Mucosa of descending colon (tissue), 3 donors: Measurements from ENCODE around the gene TEX50. TPM values are rescaled to one million over a fixed set of nuclear protein-coding genes. Genes with fewer than 3 reads are reported as not detected.
"Not testable (repeated sequence)": the region's sequence is repeated elsewhere in the genome, so short reads cannot be mapped to it uniquely, and the experiment has no call there.

ENCODE experiments used
- ATAC-seq: fragments of 200-7000 bp; cut with Tn5 transposase; one replicate; pipeline ENCODE4 v1.9.1; 2020; ENCODE audit warnings: mild to moderate bottlenecking, moderate library complexity
- DNase-seq, 3 donors: peaks; one replicate each; pipeline ENCODE4 v3.0.0-alpha.2; 2020
- H3K36me3 ChIP-seq: fragments of 200-600 bp; one replicate; pipeline ENCODE4 v1.8.0; 2021; ENCODE audit warnings: low read depth, mild to moderate bottlenecking
- H3K4me1 ChIP-seq: fragments of 200-600 bp; one replicate; pipeline ENCODE4 v1.8.0; 2021; ENCODE audit warnings: low read depth, mild to moderate bottlenecking
- H3K4me3 ChIP-seq: fragments of 200-600 bp; one replicate; pipeline ENCODE4 v1.8.0; 2021; ENCODE audit warnings: mild to moderate bottlenecking
- H3K9me3 ChIP-seq: fragments of 200-600 bp; one replicate; pipeline ENCODE4 v1.8.0; 2021; ENCODE audit warnings: mild to moderate bottlenecking
- intact Hi-C, 2 donors: fragments of 100-400 bp; cut with DNase I in 1 of 2; cut with micrococcal nuclease in 1 of 2; formaldehyde crosslinking; loops; one replicate each; pipeline versions ENCODE4 v1.11.0 to v1.11.1; 2022; cut with DNase I, micrococcal nuclease
- total RNA-seq, 3 donors: library from RNA; stranded (reverse); fragmentation: NEBNext Ultra II Directional in 2 of 3; extraction: Animal tissue kit (Norgen Biotek cat#: 25700) in 2 of 3; gene quantifications; one replicate each; pipeline versions ENCODE4 v1.2.1 to v1.2.4, GENCODE V29; 2021 to 2023
- TF ChIP-seq, protein P1 (sequence below): fragments of 200-600 bp; IDR thresholded peaks from one replicate; pipeline ENCODE4 v1.8.0; 2022; ENCODE audit warnings: antibody characterized with exemption, mild to moderate bottlenecking
- donor health status: DM: no; HTN: no; CAD: no; lungs with moderate emphysema.
- donor health status: DM: no; HTN: no; CAD: no.
- donor health status: DM: no; HTN: yes; CAD: no.

The TEX50 gene
- total RNA-seq, 3 donors from 2014 or later = not detected

DNA sequence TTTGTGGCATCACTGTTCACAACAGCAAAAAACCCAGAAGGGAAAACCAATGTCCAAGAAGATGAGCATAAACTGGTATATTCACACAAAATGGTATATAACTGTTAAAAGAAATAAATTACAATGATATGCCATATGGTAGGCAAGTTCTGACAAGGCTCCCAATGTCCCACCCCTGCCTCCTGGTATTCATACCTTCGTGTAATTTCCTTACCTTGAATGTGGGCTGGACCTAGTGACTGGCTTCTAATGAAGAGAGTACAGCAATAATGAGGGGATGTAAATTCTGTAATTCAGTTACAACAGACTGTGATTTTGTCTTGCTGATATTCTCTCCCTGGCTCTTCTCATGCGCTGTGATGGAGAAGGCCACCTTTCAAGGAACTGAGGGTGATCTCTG lies 25.2 kb downstream of the TEX50 start:
- Histone ChIP-seq H3K4me1 (no peaks in the 10 kb centered on the region), H3K9me3 (peaks cover 4% of the 10 kb centered on the region), H3K4me3 (no peak overlapping the region), H3K36me3 (no peaks in the 10 kb centered on the region)
- ATAC-seq = no peak
- intact Hi-C loops = no loop called here
- TF ChIP-seq, protein P1, sequence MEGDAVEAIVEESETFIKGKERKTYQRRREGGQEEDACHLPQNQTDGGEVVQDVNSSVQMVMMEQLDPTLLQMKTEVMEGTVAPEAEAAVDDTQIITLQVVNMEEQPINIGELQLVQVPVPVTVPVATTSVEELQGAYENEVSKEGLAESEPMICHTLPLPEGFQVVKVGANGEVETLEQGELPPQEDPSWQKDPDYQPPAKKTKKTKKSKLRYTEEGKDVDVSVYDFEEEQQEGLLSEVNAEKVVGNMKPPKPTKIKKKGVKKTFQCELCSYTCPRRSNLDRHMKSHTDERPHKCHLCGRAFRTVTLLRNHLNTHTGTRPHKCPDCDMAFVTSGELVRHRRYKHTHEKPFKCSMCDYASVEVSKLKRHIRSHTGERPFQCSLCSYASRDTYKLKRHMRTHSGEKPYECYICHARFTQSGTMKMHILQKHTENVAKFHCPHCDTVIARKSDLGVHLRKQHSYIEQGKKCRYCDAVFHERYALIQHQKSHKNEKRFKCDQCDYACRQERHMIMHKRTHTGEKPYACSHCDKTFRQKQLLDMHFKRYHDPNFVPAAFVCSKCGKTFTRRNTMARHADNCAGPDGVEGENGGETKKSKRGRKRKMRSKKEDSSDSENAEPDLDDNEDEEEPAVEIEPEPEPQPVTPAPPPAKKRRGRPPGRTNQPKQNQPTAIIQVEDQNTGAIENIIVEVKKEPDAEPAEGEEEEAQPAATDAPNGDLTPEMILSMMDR = no peak
- DNase-seq = no peak

DNA sequence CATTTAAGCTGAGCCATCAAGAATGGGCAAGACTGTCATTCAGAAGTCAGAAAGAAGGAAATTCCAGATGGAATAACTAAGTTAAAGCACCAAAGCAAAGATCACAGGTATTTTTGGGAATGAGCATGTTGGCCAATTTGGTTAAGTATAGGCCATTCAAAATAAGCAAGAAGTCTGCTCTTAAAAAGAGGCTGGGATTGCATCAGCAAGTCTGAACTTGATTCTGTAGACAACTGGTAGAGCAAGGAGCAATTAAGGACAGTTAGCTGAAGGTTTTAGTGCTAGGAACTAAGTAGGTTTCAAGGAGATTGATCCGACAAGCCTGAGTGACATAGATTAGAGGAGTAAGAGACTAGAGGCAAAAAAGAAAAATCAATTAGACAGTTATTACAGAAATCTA lies 26.1 kb downstream of the TEX50 start:
- Histone ChIP-seq H3K4me1 (no peaks in the 10 kb centered on the region), H3K36me3 (no peaks in the 10 kb centered on the region), H3K4me3 (no peak overlapping the region), H3K9me3 (no peaks in the 10 kb centered on the region)
- TF ChIP-seq, protein P1 = no peak
- ATAC-seq (no peak), DNase-seq (no peak)
- intact Hi-C loops = no loop called here

DNA sequence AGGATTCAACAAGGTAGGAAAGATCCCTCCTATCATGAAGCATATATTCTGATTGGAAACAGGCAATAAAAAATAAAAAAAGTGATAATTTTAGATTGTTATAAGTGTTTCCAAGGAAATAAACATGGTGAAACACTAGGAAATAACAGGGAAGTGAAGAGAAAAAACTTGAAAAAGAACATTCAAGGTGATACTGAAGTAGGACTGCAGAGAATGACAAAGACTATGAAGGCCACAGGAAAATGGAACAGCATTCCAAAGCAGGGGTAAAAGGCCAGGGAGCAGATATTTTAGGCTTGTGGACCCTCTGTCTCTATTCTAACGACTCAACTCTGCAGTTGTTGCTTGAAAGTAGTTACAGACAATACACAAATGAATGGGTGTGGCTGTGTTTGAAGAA lies 26.6 kb downstream of the TEX50 start:
- H3K36me3 ChIP-seq = no peaks in the 10 kb centered on the region
- intact Hi-C loops = loop anchor here in 1 of 2 donors (2.0 kb wide), 1 partner anchor 61 kb away; no protein-coding TSS in a partner anchor
- no peak overlapping the region for H3K4me3 ChIP-seq
- no peak for ATAC-seq
- TF ChIP-seq, protein P1 = no peak
- no peak for DNase-seq
- no peaks in the 10 kb centered on the region for H3K9me3 ChIP-seq
- no peaks in the 10 kb centered on the region for H3K4me1 ChIP-seq

DNA sequence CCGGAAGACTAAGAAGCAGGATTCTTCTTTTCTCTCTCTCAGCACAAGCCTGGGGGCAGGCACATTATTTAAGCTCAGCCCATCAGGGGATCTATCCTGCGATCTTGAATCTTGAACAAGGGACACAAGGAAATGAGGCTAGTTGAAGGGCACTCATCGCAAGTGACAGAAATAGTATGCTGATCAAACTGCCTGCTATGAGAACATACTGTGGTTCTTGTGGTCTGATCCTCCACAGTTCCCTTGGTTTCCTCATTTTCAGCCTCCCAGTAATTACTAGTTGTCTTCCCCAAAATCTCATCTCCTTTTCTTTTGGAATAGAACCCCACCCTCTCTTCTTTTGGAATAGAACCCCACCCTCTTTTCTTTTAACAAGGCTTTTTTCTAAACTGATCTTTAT lies 28.0 kb downstream of the TEX50 start:
- Histone ChIP-seq H3K4me3 (no peak overlapping the region), H3K9me3 (no peaks in the 10 kb centered on the region), H3K4me1 (no peaks in the 10 kb centered on the region), H3K36me3 (no peaks in the 10 kb centered on the region)
- ATAC-seq = no peak
- intact Hi-C loops = loop anchor here in 1 of 2 donors (2.0 kb wide), 1 partner anchor 62 kb away; no protein-coding TSS in a partner anchor
- DNase-seq = no peak
- TF ChIP-seq, protein P1 = no peak

DNA sequence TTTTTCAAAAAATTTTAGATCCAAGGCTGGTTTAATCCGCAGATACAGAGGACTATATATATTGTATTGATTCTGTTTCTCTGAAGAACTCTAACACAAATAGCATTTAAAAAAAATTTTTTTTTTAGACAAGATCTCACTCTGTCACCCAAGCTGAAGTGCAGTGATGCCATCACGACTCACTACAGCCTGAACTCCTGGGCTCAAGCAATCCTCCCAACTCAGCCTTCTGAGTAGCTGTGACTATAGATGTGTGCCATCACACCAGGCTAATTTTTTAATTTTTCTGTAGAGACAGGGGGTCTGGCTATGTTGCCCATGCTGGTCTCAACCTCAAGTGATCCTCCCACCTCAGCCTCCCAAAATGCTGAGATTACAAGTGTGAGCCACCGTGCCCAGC lies 31.5 kb downstream of the TEX50 start:
- TF ChIP-seq, protein P1 = no peak
- intact Hi-C loops = no loop called here
- ATAC-seq (no peak), DNase-seq (no peak)
- Histone ChIP-seq H3K4me3 (no peak overlapping the region), H3K9me3 (no peaks in the 10 kb centered on the region), H3K36me3 (no peaks in the 10 kb centered on the region), H3K4me1 (no peaks in the 10 kb centered on the region)

DNA sequence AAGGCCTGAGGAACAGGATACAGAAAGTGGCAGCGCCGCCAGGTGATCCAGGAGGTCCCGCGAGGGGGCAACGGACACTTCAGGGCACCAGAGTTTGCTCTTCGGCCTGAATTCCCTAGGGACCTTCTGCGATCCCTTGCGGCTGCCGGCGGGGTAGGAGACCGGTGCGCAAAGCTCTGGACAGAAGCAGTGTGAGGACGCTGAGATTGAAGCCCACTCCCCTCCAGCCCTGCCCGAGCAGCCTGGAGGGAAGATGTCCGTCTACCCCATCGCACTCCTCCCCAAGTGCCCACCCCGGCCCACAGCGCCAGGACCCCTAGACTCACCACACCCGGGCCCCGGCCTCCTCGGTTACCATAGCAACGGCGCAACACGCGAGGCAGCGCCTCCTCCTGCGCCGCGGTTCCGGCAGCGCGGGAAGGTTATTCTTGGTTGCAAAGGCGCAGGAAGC lies 34.4 kb downstream of the TEX50 start, which contains the start of gene ANKRD45:
TSS of gene ANKRD45 (minus strand) at position 361 of the 451 bp plus-strand sequence. CDS start 10,433 bp downstream, outside the sequence.
- no peak within 1 kb of the TSS for H3K4me3 ChIP-seq

DNA sequence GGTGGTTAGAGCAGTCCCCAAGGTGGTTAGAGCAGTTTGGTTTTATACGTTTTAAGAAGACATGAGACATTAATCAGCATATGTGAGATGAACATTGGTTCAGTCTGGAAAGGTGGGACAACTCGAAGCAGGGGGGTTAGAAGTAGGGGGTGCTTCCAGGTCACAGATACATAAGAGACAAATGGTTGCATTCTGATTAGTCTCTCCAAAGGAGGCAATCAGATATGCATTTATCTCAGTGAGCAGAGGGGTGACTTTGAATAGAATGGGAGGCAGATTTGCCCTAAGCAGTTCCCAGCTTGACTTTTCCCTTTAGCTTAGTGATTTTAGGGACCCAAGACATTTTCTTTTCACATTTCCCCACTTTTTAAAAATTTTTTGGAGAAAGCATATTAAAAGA lies 39.4 kb downstream of the TEX50 start:
- DNase-seq, H3K4me1 ChIP-seq, ATAC-seq, H3K4me3 ChIP-seq, H3K36me3 ChIP-seq, H3K9me3 ChIP-seq, intact Hi-C loops: not testable (repeated sequence)

More for the DNA sequence above, 34.4 kb downstream of the TEX50 start, which contains the start of gene ANKRD45:
- Histone ChIP-seq H3K36me3 (no peaks in the 10 kb centered on the region), H3K9me3 (no peaks in the 10 kb centered on the region), H3K4me1 (no peaks in the 10 kb centered on the region)
- DNase-seq = peak in 1 of 3 donors; percentile 42
- no peak for ATAC-seq
- TF ChIP-seq, protein P1 = no peak
- intact Hi-C loops = no loop called here

DNA sequence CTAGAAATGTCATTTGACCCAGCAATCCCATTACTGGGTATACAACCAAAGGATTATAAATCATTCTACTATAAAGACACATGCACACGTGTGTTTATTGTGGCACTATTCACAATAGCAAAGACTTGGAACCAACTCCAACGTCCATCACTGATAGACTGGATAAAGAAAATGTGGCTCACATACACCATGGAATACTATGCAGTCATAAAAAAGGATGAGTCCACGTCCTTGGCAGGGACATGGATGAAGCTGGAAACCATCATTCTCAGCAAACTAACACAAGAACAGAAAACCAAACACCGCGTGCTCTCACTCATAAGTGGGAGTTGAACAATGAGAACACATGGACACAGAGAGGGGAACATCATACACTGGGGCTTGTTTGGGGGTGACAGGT lies 45.0 kb downstream of the TEX50 start:
- H3K36me3 ChIP-seq, H3K4me1 ChIP-seq, H3K4me3 ChIP-seq, H3K9me3 ChIP-seq, ATAC-seq, intact Hi-C loops, DNase-seq: not testable (repeated sequence)
